Adrenal gland (tissue), 5 donors: ENCODE results near the gene BBS5.

ENCODE experiments used
- POLR2A ChIP-seq, 2 donors: fragments of 450-650 bp; IDR thresholded peaks; one replicate each; pipeline ENCODE4 v1.6.1; 2017; ENCODE audit warnings: antibody characterized with exemption in 2 of 2, mild to moderate bottlenecking in 2 of 2, moderate library complexity in 1 of 2
- TF ChIP-seq, protein P1 (sequence below), 6 experiments: fragments of 450-650 bp in 4 of 6; fragments of 200-600 bp in 2 of 6; sonication (generic) in 1 of 6; IDR thresholded peaks; 1 replicate in 5 of 6; 2 replicates in 1 of 6; pipeline versions ENCODE4 v1.5.1 to v1.8.0; 2016 to 2021; ENCODE audit warnings: antibody characterized with exemption in 6 of 6, mild to moderate bottlenecking in 2 of 6, moderate library complexity in 1 of 6
- donor health status: DM: no; HTN: no; CAD: no.

DNA sequence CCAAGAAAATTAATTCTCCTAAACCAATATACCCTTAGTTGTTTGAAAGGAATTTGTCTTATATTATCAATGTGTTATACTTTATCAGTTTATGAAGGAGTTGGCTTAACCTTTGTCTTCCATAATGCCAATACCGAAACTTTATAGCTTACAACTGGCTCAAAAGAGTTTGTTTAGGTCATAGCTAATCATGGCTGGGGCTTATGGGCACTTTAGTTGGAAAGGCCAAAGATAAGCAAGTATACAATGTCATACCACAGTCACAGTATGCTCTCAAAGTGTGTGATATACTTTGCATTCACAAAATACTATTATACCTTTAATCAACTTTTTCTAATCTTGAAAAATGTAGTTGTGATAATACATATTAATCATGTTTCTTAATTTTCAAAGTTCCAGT is 32.5 kb downstream of the BBS5 start:
- no peak for TF ChIP-seq POLR2A (IDR thresholded peaks at IDR 0.05)
- TF ChIP-seq, protein P1, sequence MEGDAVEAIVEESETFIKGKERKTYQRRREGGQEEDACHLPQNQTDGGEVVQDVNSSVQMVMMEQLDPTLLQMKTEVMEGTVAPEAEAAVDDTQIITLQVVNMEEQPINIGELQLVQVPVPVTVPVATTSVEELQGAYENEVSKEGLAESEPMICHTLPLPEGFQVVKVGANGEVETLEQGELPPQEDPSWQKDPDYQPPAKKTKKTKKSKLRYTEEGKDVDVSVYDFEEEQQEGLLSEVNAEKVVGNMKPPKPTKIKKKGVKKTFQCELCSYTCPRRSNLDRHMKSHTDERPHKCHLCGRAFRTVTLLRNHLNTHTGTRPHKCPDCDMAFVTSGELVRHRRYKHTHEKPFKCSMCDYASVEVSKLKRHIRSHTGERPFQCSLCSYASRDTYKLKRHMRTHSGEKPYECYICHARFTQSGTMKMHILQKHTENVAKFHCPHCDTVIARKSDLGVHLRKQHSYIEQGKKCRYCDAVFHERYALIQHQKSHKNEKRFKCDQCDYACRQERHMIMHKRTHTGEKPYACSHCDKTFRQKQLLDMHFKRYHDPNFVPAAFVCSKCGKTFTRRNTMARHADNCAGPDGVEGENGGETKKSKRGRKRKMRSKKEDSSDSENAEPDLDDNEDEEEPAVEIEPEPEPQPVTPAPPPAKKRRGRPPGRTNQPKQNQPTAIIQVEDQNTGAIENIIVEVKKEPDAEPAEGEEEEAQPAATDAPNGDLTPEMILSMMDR (IDR thresholded peaks at IDR 0.05): no peak
